Suppressor macrophage (primary cell): ENCODE measurements around the gene IL1RL2.

Experiments used
- DNase-seq, 4 experiments: peaks; one replicate each; pipeline ENCODE4 v3.0.0-alpha.2; 2020 to 2022

The IL1RL2 gene

GRCh38 chr2:102194609-102195268 is 7.9 kb downstream of the IL1RL2 start:
- DNase-seq, result no peak

DNA sequence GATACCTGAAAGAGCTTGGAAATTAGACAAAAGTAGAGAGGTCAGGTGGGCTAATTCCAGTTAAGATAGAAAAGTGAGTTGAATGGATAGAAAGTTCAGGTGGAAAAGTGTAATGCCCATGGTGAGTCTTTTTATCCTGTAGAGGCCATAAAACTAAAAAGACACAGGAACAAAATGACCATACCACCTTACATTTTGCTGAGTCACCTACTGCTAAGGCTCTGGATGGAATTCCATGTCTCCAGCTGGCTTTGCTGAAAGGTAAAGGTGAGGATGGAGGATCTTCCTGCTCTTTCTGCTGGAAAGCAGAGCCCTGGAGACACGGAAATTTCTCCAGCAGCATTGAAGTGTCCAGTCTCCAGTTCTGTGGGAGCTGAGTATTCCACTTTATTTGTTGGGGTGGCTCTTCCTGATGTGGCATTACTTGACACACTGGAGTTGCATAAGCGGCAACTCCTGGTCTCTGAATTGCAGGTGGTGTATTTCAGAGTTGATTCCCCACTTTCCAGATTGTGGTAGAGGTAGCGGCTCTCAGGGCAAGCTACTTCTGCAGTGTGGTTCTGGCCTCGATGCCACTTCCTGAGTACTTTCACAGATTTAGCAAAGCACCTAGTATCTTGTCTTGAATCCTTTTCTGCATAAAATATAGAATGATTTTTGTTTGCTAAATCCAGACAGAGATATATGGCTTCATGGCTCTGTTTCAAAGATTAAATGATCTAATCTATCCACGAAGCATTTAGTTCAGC is 10.7 kb downstream of the IL1RL2 start:
- no peak for DNase-seq

DNA sequence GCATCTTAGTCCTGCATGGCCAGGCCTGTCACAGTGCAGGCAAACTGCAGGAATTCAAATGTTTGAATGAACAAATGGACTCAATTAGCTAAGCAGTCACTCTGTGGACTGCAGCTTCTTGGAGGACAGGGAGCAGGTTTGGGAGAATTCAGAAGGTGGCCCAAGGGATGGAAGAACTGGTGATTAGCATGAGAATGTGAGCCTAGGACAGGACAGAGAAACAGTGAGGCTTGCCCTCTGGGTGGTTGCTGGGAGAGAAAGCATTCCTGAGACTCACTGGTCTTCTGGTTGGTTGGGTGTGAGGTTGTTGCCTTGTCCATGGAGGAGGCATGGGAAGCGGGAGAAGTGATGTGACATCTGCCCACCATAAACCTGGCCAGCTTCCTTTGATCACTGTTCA is 13.7 kb downstream of the IL1RL2 start:
- no peak for DNase-seq

DNA sequence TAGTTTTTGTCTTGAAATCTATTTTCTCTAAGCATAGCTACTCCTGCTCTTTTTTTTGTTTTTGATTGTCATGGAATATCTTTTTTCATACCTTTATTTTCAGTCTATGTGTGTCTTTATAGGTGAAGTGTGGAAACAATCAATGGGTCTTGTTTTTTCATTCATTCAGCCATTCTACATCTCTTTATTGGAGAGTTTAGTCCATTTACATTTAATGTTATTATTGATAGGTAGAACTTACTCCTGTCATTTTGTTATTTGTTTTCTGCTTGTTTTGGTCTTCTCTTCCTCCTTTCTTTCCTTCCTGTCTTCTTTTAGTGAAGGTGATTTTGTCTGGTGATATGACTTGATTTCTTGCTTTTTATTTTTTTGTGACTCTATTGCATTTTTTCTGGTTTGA is 17.8 kb downstream of the IL1RL2 start:
- no peak for DNase-seq

DNA sequence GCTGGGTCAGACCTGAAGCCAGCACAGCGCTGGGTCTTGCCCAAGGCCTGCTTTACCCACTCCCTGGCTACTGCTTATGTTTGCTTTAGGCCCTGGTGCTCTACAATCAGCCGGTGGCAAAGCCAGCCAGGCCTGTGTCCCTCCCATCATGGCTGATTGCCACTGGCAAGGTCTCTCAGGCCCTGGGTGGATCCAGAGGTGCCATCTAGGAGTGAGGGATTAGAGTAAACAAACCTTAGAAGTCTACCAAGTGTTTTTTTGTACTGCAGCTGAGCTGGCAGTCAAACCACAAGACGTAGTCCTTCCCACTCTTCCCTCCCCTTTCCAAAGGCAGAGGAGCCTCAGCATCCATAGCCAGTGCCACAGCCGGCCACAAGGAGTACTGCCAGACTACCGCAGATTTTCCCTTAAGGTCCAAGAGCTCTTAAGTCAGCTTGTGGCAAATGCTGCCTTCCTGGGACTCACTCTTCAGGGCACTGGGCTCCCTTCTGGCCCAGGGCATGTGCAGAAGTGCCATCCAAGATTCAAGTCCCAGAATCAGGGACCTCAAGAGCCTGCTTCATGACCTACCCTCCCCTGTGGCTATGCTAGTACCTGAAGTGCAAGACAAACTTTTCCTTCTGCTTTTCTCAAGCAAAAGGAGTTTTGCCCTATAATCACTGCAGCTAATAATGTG is 20.0 kb downstream of the IL1RL2 start:
- no peak for DNase-seq

GRCh38 chr2:102208774-102209173 is 22.0 kb downstream of the IL1RL2 start:
- DNase-seq, result no peak

DNA sequence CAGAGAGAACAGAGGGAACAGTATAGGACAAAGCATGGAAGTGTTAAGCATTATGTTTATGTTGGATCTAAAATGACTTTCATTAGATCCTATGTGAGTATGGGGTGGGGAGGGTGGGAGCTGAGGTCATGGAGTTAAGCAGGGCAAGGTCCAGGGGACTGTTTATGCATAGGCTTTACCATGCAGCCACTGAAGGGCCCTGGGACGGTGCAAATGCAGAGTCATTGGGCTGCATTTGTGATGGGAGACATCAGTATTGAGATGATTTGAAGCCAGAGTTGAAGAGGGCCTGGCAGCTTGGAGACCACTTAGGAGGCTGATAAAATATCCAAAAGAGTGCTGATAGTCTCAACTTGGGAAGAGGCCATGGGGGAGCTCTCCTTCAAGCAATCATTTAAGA is 22.7 kb downstream of the IL1RL2 start:
- no peak for DNase-seq

GRCh38 chr2:102217032-102217431 is 30.2 kb downstream of the IL1RL2 start:
- DNase-seq, result no peak

DNA sequence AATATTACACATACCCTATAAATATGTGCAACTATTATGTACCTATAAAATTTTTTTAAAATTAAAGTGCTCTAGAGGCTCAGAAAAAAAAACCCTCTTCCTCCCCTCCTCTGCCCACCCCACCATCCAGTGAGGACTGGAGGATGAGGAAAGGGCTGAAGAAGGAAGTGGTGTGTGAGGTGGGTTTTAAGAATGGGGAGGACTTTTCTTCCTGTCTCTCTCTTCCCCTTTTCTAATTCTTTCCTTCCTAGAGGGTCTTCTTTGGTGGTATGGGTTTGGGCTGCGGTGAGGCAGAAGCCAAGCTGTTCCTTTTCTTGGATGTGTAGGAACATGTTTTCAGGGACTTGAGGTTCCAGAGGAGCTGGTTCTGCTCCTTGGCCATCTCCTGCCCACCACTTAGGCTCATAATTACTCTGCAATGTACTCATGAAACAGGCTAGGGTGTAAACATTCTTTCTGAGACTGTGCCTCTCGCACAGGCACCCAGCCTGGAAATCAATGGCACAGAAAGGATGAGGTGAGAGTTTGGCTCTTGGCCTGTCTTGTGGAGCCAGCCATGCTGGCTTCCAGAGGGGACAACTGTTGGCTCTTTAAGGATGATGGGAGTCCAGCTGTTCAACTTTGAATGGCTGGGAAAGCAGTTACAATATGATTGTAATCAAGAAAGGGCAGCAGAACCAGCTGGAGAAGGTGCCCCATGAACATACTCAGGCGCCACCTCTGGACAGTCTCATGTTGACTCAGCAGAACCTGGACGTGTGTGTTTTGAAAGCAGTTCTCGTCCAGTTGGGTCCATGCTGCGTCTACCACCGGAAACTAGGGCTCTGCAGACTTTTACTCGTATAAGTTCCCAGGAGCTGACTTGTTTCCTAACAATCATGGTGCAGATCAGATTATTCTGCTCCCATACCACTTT is 38.3 kb downstream of the IL1RL2 start:
- DNase-seq, result peak in 3 of 4 experiments; percentile 27 to 44 (median 37)

DNA sequence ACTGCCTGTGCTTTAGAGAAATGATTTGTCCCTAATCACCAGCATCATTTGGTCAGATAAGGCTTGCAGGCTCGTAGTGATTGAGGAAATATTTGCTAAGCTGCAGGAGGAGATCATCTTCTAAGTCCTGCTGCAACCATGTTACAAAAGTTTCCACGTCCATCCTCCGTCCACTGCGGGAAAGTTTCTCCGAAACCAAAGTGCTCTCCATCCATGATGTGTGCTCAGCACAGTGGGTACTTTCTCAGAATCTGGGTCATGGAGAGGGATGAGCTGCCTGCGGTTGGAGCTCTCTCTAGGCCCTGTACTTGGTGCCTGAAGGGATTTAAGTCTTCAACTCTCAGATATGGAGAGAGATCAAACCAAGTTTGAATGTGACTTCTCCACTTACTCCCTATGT is 39.3 kb downstream of the IL1RL2 start:
- no peak for DNase-seq

DNA sequence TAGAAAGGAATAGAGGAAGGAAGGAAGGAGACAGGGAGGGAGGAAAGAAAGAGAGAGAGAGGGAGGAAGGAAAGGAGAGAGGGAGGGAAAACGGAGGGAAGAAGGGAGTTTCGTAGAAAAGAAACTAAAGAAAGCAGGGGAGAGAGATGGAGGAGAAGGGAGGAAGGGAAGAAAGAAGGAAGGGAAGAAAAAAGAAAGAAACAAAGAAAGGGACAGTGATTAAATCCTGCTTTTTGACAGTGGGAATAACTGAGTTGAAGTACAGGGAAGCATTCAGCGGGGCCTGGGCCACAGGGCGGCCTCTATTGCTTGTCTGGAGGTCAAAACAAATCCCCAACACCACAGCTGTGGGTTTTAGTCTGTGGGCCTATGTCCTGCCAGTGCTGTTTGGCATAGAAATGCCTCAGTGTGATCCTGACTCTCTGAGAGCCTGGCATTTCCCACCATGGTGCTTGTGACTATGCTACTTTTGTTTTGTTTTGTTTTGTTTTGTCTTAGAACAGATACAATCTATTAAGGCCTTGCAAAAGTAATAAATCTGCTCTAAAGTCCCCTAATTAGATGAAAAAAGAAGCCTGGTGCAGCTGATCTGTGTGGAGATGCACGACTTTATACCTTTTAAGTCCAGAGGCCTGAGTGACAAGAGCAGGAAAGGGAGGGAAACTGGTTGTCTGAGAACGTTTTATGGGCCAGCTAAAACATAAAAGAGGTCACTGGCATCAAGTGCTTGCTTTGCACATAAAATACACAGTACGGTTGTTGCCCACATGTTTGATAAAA is 40.0 kb downstream of the IL1RL2 start:
- peak in 1 of 4 experiments; percentile 21 for DNase-seq

DNA sequence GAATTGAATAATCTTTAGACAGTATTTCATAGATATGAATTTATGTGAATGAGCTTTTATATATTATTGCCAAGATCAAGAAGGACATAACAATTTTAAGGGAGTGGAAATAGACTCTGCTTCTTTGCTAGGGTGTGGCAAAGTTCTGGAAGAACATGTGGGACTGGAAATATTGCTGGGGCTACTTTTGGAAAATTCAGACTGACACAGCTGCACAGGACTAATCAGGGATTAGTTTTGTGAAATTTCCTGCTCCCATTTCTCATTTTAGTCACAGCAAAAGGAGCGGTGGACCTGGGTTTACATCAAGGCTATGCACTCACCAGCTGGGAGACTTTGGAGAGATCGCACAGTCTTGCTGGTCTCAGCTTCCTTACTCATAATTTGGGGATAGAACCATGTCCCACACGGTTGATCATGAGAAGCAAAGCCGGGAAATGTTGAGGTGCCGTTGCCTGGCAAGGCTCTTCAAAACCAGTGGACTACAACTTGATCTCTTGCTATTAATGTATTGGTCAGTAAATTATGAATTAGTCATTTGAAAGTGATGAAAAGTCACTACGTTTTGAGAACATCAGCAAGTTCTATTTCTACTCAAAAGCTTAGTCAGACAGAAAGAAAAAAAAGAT is 42.4 kb downstream of the IL1RL2 start:
- peak; percentile 47 to 77 (median 54) for DNase-seq

- DNase-seq, result no peak
Observed at GRCh38 chr2:102230410-102230909, 43.6 kb downstream of the IL1RL2 start.

DNA sequence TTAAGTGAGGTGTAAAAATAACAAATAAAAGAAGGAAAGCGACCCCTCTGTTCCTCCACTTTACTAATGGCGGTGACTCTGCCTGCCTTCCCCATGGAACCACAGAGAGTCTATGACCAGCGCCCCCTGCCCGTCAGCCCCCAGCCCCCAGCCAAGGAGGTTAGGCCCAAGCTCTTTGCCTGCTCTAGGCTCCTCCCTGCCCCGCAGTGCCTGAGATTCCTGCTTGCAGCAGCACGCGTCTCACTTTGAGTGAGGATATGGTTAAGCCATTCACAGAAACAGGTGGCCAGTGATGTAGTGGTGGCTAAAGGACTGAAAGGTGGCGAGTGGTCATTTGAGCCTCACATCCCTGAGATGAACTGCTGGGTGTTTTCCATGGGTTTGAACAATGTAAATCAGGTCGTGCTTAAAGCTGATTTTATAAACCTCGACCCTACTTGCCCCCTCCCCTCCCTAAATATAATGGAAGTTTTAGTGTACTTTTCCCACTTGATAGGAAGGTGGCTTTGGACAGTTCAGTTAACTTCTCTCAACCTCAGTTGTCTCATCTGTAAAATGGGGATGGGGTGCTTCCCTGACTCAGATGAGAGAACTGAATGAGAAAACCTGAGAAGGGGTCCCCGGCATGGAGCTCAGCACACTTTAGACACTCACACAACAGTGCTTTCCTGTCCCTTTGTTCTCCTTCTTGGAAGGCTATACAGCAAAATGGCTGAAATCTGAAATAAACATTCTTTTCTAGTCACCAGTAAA is 46.5 kb downstream of the IL1RL2 start:
- no peak for DNase-seq

DNA sequence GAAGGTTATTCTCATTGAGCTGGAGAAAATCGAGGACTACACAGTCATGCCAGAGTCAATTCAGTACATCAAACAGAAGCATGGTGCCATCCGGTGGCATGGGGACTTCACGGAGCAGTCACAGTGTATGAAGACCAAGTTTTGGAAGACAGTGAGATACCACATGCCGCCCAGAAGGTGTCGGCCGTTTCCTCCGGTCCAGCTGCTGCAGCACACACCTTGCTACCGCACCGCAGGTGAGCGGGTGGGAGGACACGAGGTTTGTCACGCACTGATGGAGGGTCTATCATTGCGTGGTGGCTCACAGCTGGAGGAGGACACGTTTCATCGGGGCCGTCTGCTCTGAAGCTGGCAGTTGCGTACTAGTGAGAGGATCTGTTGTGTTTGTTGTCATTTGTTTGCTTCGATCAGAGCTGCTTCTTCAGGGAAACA is 48.2 kb downstream of the IL1RL2 start:
- peak in 3 of 4 experiments; percentile 37 to 56 (median 38) for DNase-seq

DNA sequence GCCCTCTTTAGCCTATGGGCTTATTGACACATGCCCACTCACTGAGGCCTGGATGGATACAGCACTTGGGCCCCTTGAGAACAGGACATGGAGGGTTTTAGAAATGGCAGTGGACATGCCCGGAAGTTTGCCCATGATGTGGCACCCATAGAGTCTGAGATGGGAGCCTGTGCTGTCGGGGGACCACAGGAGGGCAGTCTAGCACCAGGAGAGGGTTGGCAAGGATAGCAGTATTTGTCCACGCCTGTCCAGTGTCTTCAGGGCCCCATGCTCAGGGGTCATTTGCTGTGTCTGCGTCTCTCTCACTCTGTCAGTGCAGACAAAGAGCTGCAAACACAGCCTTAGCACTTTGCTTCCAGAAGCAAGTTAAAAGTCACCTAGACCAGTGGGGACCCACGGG is 48.7 kb downstream of the IL1RL2 start:
- DNase-seq, result peak; percentile 42 to 62 (median 52)

DNA sequence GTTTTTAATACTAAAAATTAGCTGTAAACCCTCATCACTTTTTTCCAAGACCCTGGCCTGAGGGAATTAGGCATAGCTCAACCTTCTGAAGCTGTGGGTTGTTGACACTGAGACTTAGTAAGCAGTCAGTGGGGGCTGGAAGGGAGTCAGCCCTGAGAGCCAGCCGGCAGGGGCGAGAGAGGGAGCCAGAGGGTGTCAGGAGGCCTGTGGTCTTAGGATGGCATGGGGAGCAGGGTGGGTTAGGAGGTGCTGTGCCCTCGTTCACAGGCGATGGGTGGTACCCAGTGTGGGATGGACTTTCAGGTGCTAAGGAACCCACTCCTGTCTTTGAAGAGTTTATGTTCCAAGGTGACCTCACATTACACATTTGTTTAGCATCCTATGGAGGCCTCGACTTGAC is 49.3 kb downstream of the IL1RL2 start:
- DNase-seq, result no peak

GRCh38 chr2:102237176-102237575 is 50.4 kb downstream of the IL1RL2 start:
- no peak for DNase-seq

GRCh38 chr2:102238039-102238756 is 51.4 kb downstream of the IL1RL2 start:
- peak; percentile 56 to 81 (median 72) for DNase-seq

- no peak for DNase-seq
Observed at GRCh38 chr2:102238778-102239177, 52.0 kb downstream of the IL1RL2 start.
